ENCODE measurements around the gene RABGAP1L.

The RABGAP1L gene

DNA sequence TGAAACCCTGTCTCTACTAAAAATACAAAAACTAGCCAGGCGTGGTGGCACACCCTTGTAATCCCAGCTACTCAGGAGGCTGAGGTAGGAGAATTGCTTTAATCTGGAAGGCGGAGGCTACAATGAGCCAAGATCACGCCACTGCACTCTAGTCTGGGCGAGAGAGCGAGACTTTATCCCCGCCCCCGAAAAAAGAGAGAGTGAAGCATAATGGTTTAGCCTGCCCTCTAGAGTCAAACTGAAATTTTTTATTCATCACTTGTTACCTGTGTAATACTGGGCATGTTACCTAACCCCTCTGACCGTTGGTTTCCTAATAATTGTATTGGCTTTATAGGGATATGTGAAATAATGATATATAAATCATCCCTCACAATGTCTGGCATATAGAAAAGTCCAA, 307.3 kb downstream of the RABGAP1L start:
- Mint-ChIP-seq H3K36me3 (ENCODE audit: low read depth) (no peaks in the 10 kb centered on the region), H3K27ac (no peak overlapping the region), H3K4me1 (no peaks in the 10 kb centered on the region), H3K9me3 (no peaks in the 10 kb centered on the region), H3K4me3 (no peak overlapping the region), H3K27me3 (ENCODE audit: low read depth, poor library complexity) (no peaks in the 10 kb centered on the region)
- TF ChIP-seq, protein P1, sequence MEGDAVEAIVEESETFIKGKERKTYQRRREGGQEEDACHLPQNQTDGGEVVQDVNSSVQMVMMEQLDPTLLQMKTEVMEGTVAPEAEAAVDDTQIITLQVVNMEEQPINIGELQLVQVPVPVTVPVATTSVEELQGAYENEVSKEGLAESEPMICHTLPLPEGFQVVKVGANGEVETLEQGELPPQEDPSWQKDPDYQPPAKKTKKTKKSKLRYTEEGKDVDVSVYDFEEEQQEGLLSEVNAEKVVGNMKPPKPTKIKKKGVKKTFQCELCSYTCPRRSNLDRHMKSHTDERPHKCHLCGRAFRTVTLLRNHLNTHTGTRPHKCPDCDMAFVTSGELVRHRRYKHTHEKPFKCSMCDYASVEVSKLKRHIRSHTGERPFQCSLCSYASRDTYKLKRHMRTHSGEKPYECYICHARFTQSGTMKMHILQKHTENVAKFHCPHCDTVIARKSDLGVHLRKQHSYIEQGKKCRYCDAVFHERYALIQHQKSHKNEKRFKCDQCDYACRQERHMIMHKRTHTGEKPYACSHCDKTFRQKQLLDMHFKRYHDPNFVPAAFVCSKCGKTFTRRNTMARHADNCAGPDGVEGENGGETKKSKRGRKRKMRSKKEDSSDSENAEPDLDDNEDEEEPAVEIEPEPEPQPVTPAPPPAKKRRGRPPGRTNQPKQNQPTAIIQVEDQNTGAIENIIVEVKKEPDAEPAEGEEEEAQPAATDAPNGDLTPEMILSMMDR (IDR thresholded peaks at IDR 0.05) = no peak
- no peak for DNase-seq

DNA sequence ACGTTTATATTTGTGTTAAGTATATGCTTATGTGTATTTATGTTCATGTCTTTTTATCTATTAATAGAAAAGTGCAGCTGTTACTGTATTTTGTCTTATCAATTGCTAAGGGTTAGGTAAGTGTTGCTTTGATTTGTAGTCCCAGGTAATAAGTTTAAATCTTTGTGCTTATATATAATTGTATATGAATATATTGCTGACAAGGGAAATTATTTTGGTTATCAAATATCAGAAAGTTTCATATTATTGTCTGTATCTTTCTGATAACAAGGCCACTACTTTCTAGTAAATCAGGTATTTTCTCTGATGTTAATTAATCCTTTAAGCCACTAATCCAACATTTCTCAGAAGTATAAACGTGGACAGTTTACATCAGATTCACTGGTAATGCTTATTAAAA, 309.7 kb downstream of the RABGAP1L start:
- Mint-ChIP-seq H3K27ac (no peak overlapping the region), H3K4me3 (no peak overlapping the region), H3K36me3 (ENCODE audit: low read depth) (no peaks in the 10 kb centered on the region), H3K27me3 (ENCODE audit: low read depth, poor library complexity) (no peaks in the 10 kb centered on the region), H3K4me1 (no peaks in the 10 kb centered on the region), H3K9me3 (no peaks in the 10 kb centered on the region)
- TF ChIP-seq, protein P1 (IDR thresholded peaks at IDR 0.05) = no peak
- DNase-seq = no peak

DNA sequence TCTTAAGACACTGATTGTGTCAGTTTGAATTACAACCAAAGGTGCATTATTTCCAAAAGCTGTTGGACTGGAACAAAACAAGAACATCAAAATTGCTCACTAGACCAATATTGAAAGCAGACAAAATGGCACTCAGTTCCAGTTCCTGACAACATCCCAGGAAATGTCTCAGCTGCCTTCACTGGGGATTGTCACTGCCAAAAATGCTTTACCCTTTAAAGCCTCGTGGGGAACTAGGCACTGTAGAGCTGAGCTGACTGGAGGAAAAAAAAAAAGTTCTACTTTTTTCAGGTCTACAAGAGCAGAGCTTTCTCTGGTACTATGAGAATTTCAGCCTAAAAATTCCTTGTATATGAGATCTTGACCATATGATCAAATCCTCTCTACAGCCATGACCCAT, 310.4 kb downstream of the RABGAP1L start:
- no peaks in the 10 kb centered on the region for H3K36me3 Mint-ChIP-seq (ENCODE audit: low read depth)
- H3K4me3 Mint-ChIP-seq = no peak overlapping the region
- H3K27ac Mint-ChIP-seq = no peak overlapping the region
- H3K4me1 Mint-ChIP-seq = no peaks in the 10 kb centered on the region
- TF ChIP-seq, protein P1 (IDR thresholded peaks at IDR 0.05) = no peak
- DNase-seq = no peak
- H3K27me3 Mint-ChIP-seq (ENCODE audit: low read depth, poor library complexity) = no peaks in the 10 kb centered on the region
- H3K9me3 Mint-ChIP-seq = no peaks in the 10 kb centered on the region

DNA sequence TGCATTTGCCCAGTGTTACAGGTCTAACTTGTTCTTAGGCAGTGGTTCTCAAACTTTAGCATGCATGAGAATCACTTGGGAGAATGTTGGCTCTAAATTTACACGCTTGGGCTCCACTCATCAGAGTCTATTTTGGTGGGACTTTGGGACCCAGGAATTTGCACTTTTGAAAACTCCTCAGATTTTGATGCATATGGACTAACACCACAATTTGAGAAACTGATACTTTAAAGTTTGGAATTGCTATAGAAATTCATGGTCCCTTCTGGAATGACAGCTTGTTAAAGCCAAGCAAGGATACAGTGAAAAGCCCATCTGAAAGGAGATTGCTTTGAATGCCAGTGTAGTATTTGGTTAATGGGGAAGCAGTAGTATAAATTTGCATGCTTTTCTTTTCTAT, 320.0 kb downstream of the RABGAP1L start:
- TF ChIP-seq, protein P1 (IDR thresholded peaks at IDR 0.05) = no peak
- Mint-ChIP-seq H3K4me3 (no peak overlapping the region), H3K36me3 (ENCODE audit: low read depth) (no peaks in the 10 kb centered on the region), H3K9me3 (no peaks in the 10 kb centered on the region), H3K27me3 (ENCODE audit: low read depth, poor library complexity) (no peaks in the 10 kb centered on the region), H3K27ac (no peak overlapping the region), H3K4me1 (no peaks in the 10 kb centered on the region)
- no peak for DNase-seq

DNA sequence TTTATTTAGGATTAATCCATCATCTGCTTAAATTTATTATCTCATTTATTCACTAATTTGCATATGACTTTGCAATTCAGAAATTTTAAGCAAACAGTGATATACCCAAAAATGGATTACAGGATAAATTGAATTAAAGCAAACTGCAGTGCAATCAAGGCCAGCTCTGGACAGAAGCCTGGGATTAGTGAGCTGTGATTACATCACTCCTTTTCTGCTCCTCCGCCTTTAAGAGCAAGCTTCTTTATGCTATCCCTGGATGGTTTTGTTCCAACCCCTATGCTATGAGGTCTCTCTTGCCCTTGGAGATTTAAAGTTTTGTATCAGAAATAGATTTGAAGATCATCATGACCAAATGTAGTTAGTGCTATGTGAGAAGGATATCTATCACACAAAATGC, 321.0 kb downstream of the RABGAP1L start:
- Mint-ChIP-seq H3K36me3 (ENCODE audit: low read depth) (no peaks in the 10 kb centered on the region), H3K4me1 (no peaks in the 10 kb centered on the region), H3K27ac (peak overlapping the region; percentile 11), H3K4me3 (no peak overlapping the region), H3K9me3 (no peaks in the 10 kb centered on the region), H3K27me3 (ENCODE audit: low read depth, poor library complexity) (no peaks in the 10 kb centered on the region)
- DNase-seq = no peak
- TF ChIP-seq, protein P1 (IDR thresholded peaks at IDR 0.05) = no peak

DNA sequence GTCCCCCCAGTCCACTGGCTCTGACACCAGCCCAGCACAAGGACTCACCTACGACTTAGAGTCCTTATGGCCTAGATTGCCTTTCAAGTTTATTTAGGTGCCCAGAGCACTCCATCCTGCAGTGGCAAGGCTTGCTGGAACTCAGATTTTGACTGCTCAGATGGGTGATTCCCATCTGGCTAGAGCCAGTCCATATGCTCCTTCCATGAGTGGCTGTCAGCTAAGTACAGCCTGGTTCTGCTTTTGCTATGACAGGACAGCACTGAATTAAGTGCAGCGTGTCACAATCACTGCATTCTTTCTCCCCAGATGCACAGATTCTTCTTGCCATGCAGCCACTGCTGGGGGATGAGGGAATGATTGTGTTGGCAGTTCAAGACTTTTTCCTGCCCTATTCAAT, 332.3 kb downstream of the RABGAP1L start:
- TF ChIP-seq, protein P1 (IDR thresholded peaks at IDR 0.05) = no peak
- Mint-ChIP-seq H3K9me3 (no peaks in the 10 kb centered on the region), H3K27me3 (ENCODE audit: low read depth, poor library complexity) (no peaks in the 10 kb centered on the region), H3K36me3 (ENCODE audit: low read depth) (no peaks in the 10 kb centered on the region), H3K4me3 (no peak overlapping the region), H3K27ac (no peak overlapping the region), H3K4me1 (no peaks in the 10 kb centered on the region)
- no peak for DNase-seq
